Lung (tissue), 12 donors: Measurements from ENCODE around the gene SOX5. TPM values are rescaled to one million over a fixed set of nuclear protein-coding genes. Genes with fewer than 3 reads are reported as not detected.

ENCODE experiments used
- ATAC-seq: fragments of 200-7000 bp; cut with Tn5 transposase; one replicate; pipeline ENCODE4 v1.9.1; 2020; ENCODE audit warnings: moderate number of reproducible peaks; ENCODE audit not compliant: insufficient read depth, low FRiP score
- DNase-seq, 3 donors: peaks; one replicate each; pipeline ENCODE4 v3.0.0-alpha.2; 2013 to 2017
- H3K27ac ChIP-seq, 2 donors: one replicate each; pipeline ENCODE4 v1.5.1; 2013; ENCODE audit warnings: mild to moderate bottlenecking in 2 of 2, moderate library complexity in 2 of 2, control low read depth in 1 of 2, inconsistent platforms in 1 of 2, low read depth in 1 of 2, low read length in 1 of 2
- H3K27me3 ChIP-seq, 3 donors: one replicate each; pipeline ENCODE4 v1.5.1; 2013; ENCODE audit warnings: low read length in 2 of 3; ENCODE audit not compliant: control insufficient read depth in 3 of 3, insufficient read depth in 3 of 3
- H3K36me3 ChIP-seq, 4 donors: one replicate each; pipeline ENCODE4 v1.5.1; 2013; ENCODE audit warnings: low read length in 4 of 4, mild to moderate bottlenecking in 1 of 4, moderate library complexity in 1 of 4; ENCODE audit not compliant: control insufficient read depth in 4 of 4, insufficient read depth in 4 of 4
- H3K4me1 ChIP-seq, 5 donors: one replicate each; pipeline ENCODE4 v1.5.1; 2013; ENCODE audit warnings: low read length in 5 of 5, mild to moderate bottlenecking in 2 of 5, moderate library complexity in 1 of 5; ENCODE audit not compliant: control insufficient read depth in 5 of 5, insufficient read depth in 5 of 5
- H3K4me3 ChIP-seq: one replicate; pipeline ENCODE4 v1.5.1; 2013; ENCODE audit warnings: mild to moderate bottlenecking, control low read depth, moderate library complexity
- H3K9ac ChIP-seq, 2 donors: one replicate each; pipeline ENCODE4 v1.5.1; 2013; ENCODE audit warnings: low read length in 2 of 2, control low read depth in 1 of 2; ENCODE audit not compliant: insufficient read depth in 1 of 2
- H3K9me3 ChIP-seq, 4 donors: one replicate each; pipeline ENCODE4 v1.5.1; 2013; ENCODE audit warnings: low read length in 3 of 4, mild to moderate bottlenecking in 1 of 4, moderate library complexity in 1 of 4; ENCODE audit not compliant: control insufficient read depth in 4 of 4, insufficient read depth in 3 of 4
- WGBS, 2 donors: extraction: QIAGEN DNeasy Blood & Tissue Kit; methylation state at CpG; one replicate each; pipeline ENCODE4 v1.1.7; 2013; 5-methylcytosine and 5-hydroxymethylcytosine counted together
- polyA plus RNA-seq, 2 donors: library from polyadenylated mRNA; stranded (reverse); fragments of 200-250 nt; gene quantifications; one replicate each; pipeline ENCODE4 v1.2.1, GENCODE V29; 2013
- total RNA-seq, 2 donors: library from RNA; depleted of rRNA in 1 of 2; stranded (reverse); fragments of >200 nt in 1 of 2; gene quantifications; one replicate each; pipeline ENCODE4 v1.2.1, GENCODE V29; 2014 to 2021
- TF ChIP-seq, protein P1 (sequence below): IDR thresholded peaks from 2 replicates; pipeline ENCODE4 v1.5.1; 2012; ENCODE audit warnings: mild to moderate bottlenecking; ENCODE audit errors: control extremely low read depth, extremely low read depth
- donor health status: control.
- donor health status: control.
- donor health status: Bipolar disorder and iron deficiency.
- donor health status: healthy.
- donor health status: DM: yes; HTN: yes; CAD: no.

The SOX5 gene
- total and polyA plus RNA-seq, 4 donors: 1.0 to 71.4 (median 7.2) TPM

DNA sequence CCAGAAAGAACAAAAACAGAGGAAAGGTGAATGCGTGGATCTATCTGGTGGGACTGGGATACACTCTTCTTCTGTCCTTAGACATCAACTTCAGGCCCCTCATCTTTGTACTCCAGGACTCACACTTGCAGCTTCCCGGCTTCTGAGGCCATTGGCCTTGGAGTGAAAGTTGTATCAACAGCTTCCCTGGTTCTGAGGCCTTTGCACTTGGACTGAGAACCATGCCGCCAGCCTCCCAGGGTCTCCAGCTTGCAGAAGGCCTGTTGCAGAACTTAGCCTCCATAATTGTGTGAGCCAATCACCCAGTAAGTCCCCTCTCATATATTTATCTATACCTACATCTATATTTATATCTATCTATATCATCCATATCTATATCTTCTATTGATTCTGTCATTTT lies 218.4 kb downstream of the SOX5 start:
- ATAC-seq (no peak), DNase-seq (no peak)
- 90 to 93% methylated on average over 3 of the region's 3 CpGs for WGBS, 2 donors
- no peaks in the 10 kb centered on the region for H3K36me3 ChIP-seq
- H3K27me3 ChIP-seq: no peaks in the 10 kb centered on the region
- TF ChIP-seq, protein P1, sequence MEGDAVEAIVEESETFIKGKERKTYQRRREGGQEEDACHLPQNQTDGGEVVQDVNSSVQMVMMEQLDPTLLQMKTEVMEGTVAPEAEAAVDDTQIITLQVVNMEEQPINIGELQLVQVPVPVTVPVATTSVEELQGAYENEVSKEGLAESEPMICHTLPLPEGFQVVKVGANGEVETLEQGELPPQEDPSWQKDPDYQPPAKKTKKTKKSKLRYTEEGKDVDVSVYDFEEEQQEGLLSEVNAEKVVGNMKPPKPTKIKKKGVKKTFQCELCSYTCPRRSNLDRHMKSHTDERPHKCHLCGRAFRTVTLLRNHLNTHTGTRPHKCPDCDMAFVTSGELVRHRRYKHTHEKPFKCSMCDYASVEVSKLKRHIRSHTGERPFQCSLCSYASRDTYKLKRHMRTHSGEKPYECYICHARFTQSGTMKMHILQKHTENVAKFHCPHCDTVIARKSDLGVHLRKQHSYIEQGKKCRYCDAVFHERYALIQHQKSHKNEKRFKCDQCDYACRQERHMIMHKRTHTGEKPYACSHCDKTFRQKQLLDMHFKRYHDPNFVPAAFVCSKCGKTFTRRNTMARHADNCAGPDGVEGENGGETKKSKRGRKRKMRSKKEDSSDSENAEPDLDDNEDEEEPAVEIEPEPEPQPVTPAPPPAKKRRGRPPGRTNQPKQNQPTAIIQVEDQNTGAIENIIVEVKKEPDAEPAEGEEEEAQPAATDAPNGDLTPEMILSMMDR: no peak
- no peak overlapping the region for H3K27ac ChIP-seq
- H3K9ac ChIP-seq: no peak overlapping the region
- H3K9me3 ChIP-seq: no peaks in the 10 kb centered on the region
- no peak overlapping the region for H3K4me3 ChIP-seq
- no peaks in the 10 kb centered on the region for H3K4me1 ChIP-seq

DNA sequence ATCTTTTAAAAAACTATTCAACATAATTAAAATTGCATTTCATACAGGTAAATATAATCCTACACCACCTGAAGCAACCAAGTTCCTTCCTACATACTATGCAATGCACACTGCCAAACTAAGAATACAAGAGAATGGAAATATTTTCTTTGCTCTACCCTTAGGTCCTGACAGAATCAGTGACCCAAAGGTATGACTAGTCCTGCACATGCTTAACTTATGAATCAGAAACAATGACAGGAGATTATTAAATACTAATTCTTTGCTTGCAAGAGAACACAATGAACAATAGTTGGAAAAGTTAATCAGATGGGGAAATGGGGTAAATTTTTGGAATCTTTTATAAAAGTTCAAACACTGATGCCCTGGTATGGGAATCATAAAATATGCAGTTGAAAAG lies 220.1 kb downstream of the SOX5 start:
- Histone ChIP-seq H3K27ac (no peak overlapping the region), H3K27me3 (no peaks in the 10 kb centered on the region), H3K9me3 (no peaks in the 10 kb centered on the region), H3K4me3 (no peak overlapping the region), H3K9ac (no peak overlapping the region), H3K36me3 (no peaks in the 10 kb centered on the region), H3K4me1 (no peaks in the 10 kb centered on the region)
- ATAC-seq: no peak
- TF ChIP-seq, protein P1: no peak
- DNase-seq: no peak

DNA sequence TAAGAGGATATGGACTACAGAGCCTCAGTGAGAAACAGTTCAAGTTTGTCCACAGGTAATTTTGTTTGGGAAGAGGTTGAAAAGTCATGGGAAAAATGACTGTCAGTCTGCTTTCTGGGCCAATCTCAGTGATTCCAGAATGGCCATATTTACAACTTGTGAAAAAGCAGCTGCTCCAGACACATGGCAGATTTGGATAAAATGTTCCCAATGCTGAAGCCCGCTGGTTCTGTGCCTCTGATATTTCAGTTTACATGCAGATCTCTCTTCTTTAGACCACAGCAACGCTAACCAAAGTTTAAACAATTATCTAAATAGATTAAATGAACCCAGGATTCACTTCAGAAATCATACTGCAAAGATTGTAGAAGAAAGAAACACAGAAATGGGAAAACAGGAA lies 222.8 kb downstream of the SOX5 start:
- 72 to 81% methylated on average over 2 of the region's 2 CpGs for WGBS, 2 donors
- no peak for DNase-seq
- Histone ChIP-seq H3K4me3 (no peak overlapping the region), H3K4me1 (no peaks in the 10 kb centered on the region), H3K27ac (no peak overlapping the region), H3K36me3 (no peaks in the 10 kb centered on the region), H3K9me3 (no peaks in the 10 kb centered on the region), H3K9ac (no peak overlapping the region), H3K27me3 (no peaks in the 10 kb centered on the region)
- no peak for ATAC-seq
- TF ChIP-seq, protein P1: no peak

DNA sequence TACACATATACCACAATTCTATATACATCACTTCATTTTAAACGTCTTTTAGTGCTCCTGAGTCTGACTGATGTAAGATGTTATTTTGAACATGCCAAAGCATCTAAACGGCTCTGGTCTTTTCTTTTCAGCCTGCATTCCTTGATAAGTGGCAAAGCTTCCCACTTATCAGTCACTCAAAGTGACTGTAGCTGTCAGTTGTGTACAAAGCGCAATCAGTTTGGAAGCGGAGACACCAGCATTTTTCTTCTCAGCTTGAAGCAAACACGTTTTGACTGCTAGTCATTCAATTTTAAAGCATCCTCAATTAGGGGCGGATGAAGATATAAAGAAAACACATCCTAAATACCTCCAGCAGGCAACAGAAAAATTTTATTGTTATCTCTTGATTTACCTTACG lies 226.8 kb downstream of the SOX5 start:
- H3K36me3 ChIP-seq: no peaks in the 10 kb centered on the region
- H3K27me3 ChIP-seq: no peaks in the 10 kb centered on the region
- WGBS, 2 donors: 62 to 66% methylated on average over 7 of the region's 7 CpGs
- no peak overlapping the region for H3K4me3 ChIP-seq
- no peak overlapping the region for H3K27ac ChIP-seq
- TF ChIP-seq, protein P1: no peak
- H3K9me3 ChIP-seq: no peaks in the 10 kb centered on the region
- no peak overlapping the region for H3K9ac ChIP-seq
- DNase-seq: no peak
- H3K4me1 ChIP-seq: no peaks in the 10 kb centered on the region
- ATAC-seq: no peak
